ENCODE results near the gene DEPP1. TPM values are rescaled to one million over a fixed set of nuclear protein-coding genes. Genes with fewer than 3 reads are reported as not detected.

The DEPP1 gene
- total RNA-seq, 2 experiments from 2014 or later, result 0.12 to 0.49 TPM

DNA sequence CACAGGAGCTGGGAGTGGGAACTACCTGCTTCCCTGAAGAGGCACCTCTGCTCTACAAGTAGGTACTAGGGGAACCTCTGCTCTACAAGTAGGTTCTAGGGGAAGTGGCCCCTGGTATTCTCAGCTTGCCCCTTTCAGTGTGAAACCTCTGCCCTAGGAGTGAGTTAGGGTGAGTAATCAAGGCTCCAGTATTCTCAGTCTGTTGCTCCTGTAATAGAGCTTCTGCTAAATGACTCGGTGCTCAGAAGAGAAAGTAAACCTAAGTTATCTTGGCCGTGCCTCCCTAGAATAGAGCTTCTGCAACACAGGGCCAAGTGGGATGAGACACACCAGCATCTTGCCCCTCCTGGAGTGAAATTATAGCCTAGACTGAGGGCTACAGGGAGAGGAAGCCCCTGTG, 32.4 kb downstream of the DEPP1 start:
- H3K36me3 Mint-ChIP-seq, result peaks cover 5% of the 10 kb centered on the region
- H3K27me3 Mint-ChIP-seq, result peaks cover 10% of the 10 kb centered on the region
- peaks cover 13% of the 10 kb centered on the region for H3K4me1 Mint-ChIP-seq
- no peak overlapping the region for H3K27ac Mint-ChIP-seq
- no peak for DNase-seq
- no peak overlapping the region for H3K4me3 Mint-ChIP-seq
- H3K9me3 Mint-ChIP-seq, result peaks cover 18% of the 10 kb centered on the region

DNA sequence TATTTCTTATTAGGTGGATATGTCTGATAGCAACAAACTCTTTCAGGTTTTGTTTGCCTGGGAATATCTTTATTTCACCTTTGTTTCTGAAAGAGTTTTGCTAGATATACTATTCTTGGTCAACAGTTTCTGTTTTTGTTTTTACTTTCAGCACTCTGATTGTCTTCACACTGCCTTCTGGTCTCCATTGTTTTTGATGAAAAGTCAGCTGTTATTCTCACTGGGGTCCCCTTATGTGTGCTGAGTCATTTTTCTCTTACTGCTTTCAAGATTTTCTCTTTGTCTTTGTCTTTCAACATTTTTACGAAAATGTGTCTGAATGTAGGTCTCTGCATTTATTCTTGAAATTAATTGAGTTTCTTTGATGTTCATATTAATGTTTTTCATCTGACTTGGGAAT, 34.3 kb downstream of the DEPP1 start:
- no peak overlapping the region for H3K27ac Mint-ChIP-seq
- DNase-seq, result no peak
- no peak overlapping the region for H3K4me3 Mint-ChIP-seq
- H3K4me1 Mint-ChIP-seq, result peaks cover 11% of the 10 kb centered on the region
- H3K36me3 Mint-ChIP-seq, result peaks cover 5% of the 10 kb centered on the region
- peaks cover 24% of the 10 kb centered on the region for H3K27me3 Mint-ChIP-seq
- H3K9me3 Mint-ChIP-seq, result peaks cover 18% of the 10 kb centered on the region

DNA sequence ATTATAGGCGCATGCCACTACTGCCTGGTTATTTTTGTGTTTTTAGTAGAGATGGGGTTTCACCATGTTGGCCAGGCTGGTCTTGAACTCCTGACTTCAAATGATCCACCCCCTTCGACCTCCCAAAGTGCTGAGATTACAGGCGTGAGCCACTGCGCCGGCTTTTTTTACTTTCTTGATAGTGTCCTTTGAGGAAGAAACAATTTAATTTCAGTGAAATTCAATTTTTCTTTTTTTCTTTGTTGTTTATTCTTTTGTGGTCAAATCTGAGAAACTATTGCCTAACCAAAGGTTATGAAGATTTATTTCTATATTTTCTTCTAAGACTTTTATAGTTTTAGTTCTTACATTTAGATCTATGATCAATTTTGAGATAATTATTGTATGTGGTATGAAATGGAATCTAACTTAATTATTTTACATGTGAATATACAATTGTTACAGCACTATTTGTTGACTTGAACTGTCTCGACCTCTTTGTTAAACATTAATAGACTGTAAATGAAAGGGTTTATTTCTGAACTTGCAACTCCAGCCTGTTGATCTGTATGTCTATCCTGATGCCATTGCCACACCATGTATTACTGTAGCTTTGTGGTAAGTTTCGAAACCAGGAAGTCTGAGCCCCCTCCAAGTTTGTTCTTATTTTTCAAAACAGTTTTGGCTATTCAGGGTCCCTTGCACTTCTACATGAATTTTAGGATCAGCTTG, 38.8 kb downstream of the DEPP1 start:
- peaks cover 18% of the 10 kb centered on the region for H3K9me3 Mint-ChIP-seq
- H3K4me1 Mint-ChIP-seq, result peaks cover 7% of the 10 kb centered on the region
- H3K27me3 Mint-ChIP-seq, result peaks cover 34% of the 10 kb centered on the region
- no peak overlapping the region for H3K27ac Mint-ChIP-seq
- no peak for DNase-seq
- no peaks in the 10 kb centered on the region for H3K36me3 Mint-ChIP-seq
- no peak overlapping the region for H3K4me3 Mint-ChIP-seq

DNA sequence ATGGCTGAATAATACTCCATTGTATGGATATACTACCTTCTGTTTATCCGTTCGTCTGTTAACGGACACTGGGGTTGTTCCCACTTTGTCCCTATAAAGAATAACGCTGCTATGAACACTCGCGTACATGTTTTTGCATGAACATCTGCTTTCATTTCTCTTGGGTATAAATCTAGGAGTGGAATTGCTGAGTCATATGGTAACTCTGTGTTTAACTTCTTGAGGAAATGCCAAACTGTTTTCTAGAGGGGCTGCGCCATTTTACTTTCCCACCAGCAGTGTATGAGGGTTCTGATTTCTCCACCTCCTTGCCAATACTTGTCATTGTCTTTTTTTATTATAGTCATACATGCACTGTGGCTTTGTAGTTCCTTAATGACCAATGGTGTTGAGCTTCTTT, 39.7 kb downstream of the DEPP1 start:
- H3K36me3 Mint-ChIP-seq, result no peaks in the 10 kb centered on the region
- no peak overlapping the region for H3K4me3 Mint-ChIP-seq
- peaks cover 34% of the 10 kb centered on the region for H3K27me3 Mint-ChIP-seq
- H3K27ac Mint-ChIP-seq, result no peak overlapping the region
- H3K9me3 Mint-ChIP-seq, result peaks cover 10% of the 10 kb centered on the region
- H3K4me1 Mint-ChIP-seq, result peaks cover 7% of the 10 kb centered on the region
- no peak for DNase-seq

DNA sequence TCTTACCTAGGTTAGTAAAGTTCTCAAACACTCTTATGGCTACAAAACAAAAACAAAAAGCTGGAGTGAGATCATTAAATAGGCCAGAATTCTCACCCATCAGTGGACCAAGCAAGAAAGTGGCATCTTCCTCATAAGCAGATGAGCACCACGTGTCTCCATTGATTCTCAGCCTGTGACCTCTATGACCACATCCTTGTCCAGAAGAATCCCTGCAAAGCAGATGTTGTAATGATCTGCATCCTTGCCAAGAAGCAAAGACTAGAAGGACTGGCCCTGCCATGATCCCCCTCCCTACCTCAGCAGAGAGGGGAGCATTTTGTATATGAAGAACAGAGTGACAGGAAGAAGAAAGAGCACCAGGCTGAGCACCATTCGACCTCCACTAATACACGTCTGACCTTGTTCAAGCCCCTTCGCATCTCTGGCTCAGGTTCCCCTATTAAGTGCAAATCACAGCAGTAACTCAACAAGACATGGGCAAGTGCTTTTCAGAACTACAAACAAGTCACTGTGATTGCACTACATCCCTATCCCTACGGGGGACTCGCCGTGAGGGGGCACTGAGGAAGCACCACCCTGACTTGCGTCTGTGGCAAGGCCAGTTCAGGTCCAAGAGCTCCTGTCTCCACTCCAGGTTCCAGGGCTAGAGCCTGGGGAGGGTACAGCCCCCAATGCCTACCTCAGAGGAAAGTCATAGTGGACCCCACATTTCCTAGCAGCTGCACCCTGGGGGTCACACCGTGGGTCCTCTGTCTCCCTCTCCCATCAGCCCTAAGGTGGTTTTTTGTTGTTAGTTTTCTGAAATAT, 41.2 kb downstream of the DEPP1 start:
- peaks cover 7% of the 10 kb centered on the region for H3K4me1 Mint-ChIP-seq
- H3K27ac Mint-ChIP-seq, result no peak overlapping the region
- no peak overlapping the region for H3K4me3 Mint-ChIP-seq
- H3K27me3 Mint-ChIP-seq, result peaks cover 26% of the 10 kb centered on the region
- H3K9me3 Mint-ChIP-seq, result peaks cover 2% of the 10 kb centered on the region
- H3K36me3 Mint-ChIP-seq, result no peaks in the 10 kb centered on the region
- DNase-seq, result no peak

DNA sequence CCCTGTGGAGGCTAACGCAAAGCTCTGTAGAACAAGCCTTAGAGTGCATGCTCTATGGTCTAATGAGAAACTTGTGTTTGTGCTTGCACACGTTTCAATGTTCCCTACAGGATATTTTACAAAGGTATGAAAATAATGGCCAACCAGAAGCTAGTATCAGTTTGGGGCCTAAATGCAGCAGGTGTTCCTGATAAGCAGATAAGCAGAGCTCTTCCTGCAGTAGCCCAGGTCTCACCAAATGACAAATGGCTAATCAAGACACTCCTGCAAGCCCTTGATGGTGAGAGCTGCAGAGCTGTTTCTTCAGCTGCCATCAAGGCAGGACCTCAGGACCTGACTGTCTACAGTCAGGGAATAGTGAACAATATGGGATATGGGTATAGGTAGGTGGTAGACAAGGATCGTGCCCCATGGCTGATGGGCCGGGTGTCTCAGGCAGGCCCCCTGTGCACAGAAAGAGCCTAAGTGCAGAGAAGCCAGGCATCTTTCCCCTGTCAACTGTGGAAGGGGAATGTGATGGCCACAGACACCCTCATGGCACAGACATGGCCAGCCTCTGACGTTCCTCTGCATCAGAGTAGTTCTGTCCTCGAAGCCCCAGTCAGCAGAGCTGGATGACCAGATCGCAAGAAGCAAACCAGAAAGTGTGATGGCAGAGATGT, 42.2 kb downstream of the DEPP1 start:
- Mint-ChIP-seq H3K27me3 (peaks cover 24% of the 10 kb centered on the region), H3K4me3 (no peak overlapping the region), H3K36me3 (no peaks in the 10 kb centered on the region), H3K9me3 (peaks cover 2% of the 10 kb centered on the region), H3K4me1 (peaks cover 7% of the 10 kb centered on the region), H3K27ac (no peak overlapping the region)
- no peak for DNase-seq

DNA sequence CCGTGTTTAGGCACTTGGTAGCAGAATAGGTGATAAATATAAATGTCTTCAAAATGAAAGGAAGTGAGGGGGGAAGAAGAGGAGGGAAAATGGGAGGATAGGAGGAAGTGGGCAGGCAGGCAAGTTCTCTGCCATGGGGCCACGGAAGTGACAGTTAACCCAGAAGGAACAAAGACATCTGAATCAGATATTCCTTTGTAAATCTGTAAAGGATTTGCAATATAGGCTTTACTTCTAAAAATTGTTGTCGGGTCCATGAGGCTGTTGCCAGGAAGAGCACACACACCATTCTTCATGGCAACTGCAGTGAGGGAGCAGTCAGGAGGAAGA, 42.7 kb downstream of the DEPP1 start:
- Mint-ChIP-seq H3K27ac (no peak overlapping the region), H3K4me3 (no peak overlapping the region), H3K9me3 (peaks cover 2% of the 10 kb centered on the region), H3K36me3 (no peaks in the 10 kb centered on the region), H3K27me3 (peaks cover 23% of the 10 kb centered on the region), H3K4me1 (peaks cover 7% of the 10 kb centered on the region)
- DNase-seq, result no peak

DNA sequence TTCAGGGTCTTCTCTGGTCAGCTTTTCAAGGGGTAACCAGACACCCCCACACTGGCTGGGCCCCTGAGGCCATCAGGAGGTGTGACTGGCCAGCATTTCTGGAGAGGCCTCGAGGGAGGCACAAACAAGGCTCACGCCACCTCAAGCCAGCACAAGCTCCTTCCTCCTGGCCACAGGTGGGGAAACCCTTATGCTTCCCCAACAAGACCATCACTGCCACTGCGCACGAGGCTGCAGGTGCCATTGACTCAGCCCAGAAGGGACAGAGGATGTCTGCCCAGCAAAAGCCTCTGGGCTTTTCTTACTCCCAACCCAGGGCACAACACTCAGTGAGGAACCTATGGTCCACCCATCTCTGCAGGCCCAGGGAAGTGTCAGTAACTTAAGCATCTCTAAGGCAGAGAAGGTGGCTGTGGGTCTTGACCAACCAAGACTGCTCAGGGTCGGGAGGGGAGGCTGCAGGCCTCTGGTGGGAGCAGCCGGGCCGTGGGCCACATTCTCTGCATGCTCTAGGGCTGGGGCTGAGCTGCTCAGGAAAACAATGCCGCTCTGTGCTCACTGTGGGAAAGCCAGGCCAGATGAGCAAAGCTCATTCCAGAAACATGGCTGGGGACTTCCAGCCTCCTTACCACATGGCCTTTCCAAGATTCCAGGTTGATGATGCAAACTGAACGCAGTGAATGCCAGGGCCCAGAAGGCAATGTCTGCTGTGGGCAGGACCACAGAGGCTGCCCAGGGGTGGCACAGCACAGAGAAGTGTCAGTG, 43.2 kb downstream of the DEPP1 start:
- Mint-ChIP-seq H3K4me3 (no peak overlapping the region), H3K9me3 (peaks cover 2% of the 10 kb centered on the region), H3K4me1 (peaks cover 7% of the 10 kb centered on the region), H3K27me3 (peaks cover 18% of the 10 kb centered on the region), H3K36me3 (no peaks in the 10 kb centered on the region), H3K27ac (no peak overlapping the region)
- DNase-seq, result no peak

DNA sequence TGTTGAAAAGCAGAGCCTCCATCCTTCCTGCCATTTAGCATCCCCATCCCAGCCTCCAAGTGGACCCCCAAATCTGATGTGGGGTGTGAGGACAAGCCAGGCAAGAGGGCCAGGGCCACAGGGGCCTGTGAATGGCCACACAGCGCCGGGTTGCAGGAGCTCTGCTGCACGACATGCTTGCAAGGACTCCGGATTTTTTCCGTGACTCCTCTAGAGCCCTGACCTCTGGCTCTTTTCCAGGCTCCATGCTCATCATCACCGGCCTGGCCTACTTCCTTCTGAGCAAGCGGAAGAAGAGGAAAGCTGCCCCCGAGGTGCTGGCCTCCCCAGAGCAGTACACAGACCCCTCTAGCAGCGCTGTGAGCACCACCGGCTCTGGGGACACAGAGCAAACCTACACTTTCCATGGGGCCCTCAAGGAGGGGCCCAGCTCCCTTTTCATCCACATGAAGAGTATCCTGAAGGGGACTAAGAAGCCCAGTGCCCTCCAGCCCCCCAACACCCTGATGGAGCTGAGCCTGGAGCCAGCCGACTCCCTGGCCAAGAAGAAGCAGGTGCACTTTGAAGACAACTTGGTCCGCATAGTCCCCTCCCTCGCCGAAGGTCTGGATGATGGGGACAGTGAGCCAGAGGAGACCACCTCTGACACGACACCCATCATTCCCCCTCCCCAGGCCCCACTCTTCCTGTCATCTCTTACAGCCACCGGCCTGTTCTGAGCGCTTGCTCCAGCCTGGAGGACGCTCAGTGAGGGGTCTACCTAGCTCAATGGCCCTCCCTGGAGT, 44.0 kb downstream of the DEPP1 start:
- Mint-ChIP-seq H3K36me3 (no peaks in the 10 kb centered on the region), H3K4me1 (peaks cover 7% of the 10 kb centered on the region), H3K27ac (no peak overlapping the region), H3K4me3 (no peak overlapping the region), H3K27me3 (peaks cover 11% of the 10 kb centered on the region), H3K9me3 (peaks cover 2% of the 10 kb centered on the region)
- no peak for DNase-seq

DNA sequence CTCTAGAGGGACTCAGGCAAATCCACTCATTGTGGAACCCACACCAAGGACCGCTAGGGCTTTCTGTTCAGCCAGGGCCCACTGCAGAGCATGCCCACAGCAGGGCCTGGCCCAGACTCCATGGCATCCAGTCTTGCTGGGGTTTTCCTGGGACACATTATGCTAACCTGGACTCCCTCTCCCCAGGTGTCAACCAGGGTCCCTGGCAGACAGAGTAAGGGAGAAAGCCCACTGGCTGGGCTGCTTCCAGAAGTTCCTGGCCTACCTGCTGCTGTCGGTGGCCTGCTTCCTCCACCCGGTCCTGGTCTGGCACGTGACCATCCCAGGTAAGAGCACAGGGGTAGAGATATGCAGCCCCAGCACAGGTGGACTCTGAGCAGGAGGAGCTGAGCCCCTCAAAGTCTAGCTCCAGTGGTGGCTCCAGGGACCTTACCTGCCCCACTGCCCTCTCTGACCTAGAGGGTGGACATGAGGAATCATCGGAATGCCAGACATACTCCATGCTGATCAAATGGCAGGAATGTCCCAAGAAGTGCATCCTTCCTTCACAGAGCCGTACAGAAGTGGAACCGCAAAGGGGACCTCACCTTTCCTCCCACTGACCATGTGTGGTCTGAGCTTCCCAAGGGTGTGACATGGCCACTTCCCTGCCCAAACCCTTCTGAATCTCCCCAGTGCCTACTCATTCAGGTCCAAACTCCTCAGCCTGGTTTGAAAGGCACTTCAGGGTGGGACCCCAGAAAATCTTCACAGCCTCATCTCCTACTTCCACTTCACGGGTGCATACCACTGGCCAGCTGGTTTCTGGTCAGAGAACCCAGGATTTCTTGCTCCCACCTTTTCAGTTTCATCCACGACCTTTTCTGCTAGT, 44.9 kb downstream of the DEPP1 start:
- Mint-ChIP-seq H3K27ac (no peak overlapping the region), H3K4me3 (no peak overlapping the region), H3K9me3 (peaks cover 2% of the 10 kb centered on the region), H3K27me3 (peaks cover 8% of the 10 kb centered on the region), H3K36me3 (no peaks in the 10 kb centered on the region), H3K4me1 (peaks cover 7% of the 10 kb centered on the region)
- no peak for DNase-seq

DNA sequence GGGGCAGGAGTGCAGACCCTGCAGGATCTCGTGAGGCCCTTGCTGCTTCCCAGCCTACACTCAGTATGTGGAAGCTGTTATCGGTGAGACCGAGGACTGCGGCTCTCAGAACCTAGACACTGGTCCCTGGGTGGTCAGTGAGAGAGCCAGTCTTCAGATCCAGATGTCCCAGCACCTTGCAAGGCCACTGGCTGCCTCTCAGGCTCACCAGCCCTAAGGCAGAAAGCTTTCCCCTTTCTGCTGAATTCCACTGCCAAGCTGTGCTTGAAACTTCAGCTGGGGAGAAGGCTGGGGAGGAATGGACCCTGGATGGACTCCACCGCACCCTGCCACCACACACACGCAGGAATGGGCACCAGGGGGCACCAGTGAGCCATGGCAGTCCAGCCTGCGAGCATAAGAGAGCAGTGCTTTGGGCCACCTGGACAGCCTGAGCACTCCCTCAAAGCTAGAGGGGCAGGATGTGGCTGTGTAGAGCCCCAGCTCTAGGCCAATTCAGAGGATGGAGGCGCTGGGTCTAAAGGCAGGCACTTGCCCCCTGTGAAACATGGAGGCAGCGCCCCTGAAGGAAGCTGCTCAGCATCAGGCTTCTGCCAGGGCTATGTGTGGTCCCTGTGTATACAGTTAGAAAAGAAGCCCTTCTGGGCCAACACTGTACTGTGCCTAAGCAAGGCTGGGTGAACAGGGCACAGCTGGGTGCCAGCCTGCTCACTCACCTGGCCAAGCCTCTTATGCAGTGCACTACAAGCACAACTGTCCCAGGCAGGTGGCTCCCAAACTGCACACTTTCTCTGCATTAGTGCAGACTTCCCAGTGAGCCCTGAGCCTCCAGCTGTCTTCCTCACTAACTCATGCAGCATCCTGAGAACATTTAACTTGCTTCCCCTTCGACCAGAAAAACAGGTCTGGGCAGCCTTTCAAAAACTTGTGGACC, 45.8 kb downstream of the DEPP1 start:
- Mint-ChIP-seq H3K4me3 (no peak overlapping the region), H3K36me3 (no peaks in the 10 kb centered on the region), H3K27me3 (peaks cover 5% of the 10 kb centered on the region), H3K9me3 (no peaks in the 10 kb centered on the region), H3K27ac (no peak overlapping the region), H3K4me1 (peaks cover 7% of the 10 kb centered on the region)
- peak; percentile 81 for DNase-seq

DNA sequence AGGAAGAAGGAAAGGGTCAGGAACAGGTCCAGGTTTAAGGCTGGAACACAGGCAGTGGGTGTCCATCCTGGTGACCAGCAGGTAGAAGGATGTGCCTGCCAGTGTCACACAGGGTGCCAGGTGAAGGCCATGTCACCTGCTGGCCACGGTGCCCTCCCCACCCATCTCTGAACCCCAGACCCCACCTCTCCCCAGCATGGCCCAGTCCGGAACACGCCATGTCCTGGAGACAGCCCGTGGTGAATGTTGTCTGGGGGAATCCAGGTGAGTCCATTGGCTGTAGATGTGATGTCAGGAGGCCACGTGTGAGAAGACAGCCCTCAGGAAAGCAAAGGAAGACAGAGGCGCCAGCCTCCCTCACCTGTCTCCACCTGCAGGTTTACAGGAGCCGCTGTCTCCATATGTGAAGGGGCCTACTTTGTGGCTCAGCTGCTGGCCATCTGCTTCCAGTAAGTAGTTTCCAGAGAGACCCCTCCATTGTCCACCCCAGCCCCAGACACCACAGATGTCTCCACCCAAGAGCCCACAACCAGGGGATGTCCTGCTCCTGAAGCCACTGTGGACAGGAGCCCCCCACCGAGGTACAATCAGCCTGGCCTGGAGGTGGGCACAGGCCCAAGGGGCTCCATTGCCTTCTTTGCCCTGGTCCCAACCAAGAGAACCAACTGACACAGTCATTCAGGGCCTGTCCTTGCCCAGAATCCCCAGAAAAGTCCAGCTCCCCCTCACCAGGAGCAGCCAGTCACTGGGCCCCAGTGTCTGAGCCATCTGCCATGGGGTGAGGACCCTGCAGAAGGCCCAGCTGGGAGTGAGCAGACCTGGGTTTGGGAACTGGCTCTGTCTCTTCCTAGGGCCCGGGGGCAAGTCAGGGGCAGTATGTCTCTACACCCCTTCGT, 46.7 kb downstream of the DEPP1 start:
- H3K27me3 Mint-ChIP-seq, result no peaks in the 10 kb centered on the region
- H3K9me3 Mint-ChIP-seq, result no peaks in the 10 kb centered on the region
- no peak overlapping the region for H3K27ac Mint-ChIP-seq
- no peak overlapping the region for H3K4me3 Mint-ChIP-seq
- DNase-seq, result no peak
- H3K36me3 Mint-ChIP-seq, result no peaks in the 10 kb centered on the region
- H3K4me1 Mint-ChIP-seq, result peaks cover 7% of the 10 kb centered on the region
